Activated naive CD4-positive, alpha-beta T cell treated with Interleukin-2 at 50 U/mL for 16 hours (primary cell): ENCODE measurements around the gene BSX.

ENCODE experiments used
- DNase-seq: peaks from one replicate; pipeline ENCODE4 v3.0.0-alpha.2; 2020

BSX gene

DNA sequence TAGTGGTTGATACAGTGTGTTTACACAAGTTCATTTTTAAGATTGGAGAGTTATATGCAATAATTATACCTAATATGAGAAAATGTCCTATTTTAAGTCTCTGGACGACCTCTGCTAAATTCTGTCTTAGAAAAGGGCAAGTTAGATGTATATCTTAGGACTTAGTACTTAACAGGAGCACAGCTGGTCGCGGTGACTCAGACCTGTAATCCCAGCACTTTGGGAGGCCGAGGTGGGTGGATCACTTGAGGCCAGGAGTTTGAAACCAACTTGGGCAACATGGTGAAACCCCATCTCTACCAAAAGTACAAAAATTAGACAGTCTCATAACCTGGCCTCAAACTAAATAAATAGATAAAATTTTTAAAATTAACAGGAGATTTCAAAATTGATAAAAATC is 27.2 kb downstream of the BSX start:
- DNase-seq, result no peak

DNA sequence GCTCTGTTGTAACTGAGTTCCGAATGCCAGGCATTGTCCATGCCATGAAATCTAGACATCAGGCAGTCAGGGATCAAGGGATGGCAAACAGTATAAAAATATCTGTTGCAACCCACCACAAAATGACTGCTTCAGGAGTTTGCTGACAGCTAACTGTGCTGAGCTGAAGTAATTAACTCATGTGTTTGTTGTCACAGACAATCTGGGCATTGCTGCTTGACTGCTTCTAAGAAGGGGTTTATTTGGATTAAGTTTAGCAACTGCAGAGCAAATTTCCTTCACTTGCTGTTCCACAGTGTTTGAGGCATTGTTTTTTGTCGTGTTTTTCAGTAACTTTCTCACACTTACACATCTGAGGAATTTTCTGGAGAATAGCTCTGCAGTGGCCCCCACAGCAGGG is 30.4 kb downstream of the BSX start:
- no peak for DNase-seq

DNA sequence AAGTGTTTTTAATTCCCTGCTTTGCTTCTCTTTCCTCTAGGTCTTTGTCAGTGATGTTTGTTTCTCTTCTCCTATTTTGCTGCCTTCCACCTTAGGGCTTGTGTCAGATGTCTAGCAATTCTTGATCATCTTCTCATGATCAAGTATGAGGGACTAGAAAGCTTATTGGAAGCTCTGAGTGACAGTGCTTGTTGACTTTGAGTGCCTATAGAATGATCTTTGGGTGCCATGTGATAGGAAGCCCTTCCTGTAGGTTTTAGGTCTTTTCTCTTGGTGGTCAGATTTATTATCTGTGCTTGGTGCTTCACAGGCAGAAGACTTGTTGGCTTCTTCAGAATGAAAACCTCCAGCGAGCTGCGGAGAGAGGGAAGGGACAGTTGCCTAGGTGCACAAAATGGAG is 43.1 kb downstream of the BSX start:
- DNase-seq, result no peak

DNA sequence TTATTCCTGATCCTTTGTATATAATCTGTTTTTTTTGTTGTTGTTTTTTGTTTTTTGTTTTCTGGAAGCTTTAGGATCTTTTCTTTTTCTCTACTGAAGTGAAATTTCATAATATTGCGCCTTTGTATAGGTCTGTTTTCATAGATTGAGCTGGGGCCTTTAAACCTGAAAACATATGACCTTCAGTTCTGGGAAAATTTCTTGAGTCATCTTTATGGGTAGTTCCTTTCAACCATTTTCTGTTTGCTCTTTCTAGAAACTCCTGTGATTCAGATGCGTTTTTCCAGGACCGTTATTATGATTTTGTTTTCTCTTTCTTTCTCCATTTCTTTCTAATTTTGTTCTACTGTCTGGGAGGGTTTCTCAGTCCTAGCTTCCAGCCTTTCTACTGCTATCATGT is 43.7 kb downstream of the BSX start:
- no peak for DNase-seq

DNA sequence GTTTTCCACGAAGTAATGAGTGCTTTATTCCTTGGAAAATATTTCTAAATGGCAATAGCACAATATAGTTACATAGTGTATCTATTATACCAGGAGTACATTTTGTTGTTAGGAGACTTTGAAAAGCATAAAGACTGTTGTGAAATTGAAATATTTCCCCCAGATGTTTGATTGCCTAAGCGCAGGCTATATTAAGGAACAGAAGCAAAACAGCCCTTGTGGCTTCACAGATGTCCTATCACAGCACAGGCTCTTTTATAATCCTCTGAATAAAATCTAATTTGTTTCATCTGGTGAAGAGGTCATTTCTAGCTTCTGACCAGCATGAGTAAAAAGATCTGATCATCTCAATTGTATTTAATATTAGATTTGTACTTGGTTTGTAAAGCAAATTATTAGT is 48.2 kb downstream of the BSX start:
- no peak for DNase-seq

DNA sequence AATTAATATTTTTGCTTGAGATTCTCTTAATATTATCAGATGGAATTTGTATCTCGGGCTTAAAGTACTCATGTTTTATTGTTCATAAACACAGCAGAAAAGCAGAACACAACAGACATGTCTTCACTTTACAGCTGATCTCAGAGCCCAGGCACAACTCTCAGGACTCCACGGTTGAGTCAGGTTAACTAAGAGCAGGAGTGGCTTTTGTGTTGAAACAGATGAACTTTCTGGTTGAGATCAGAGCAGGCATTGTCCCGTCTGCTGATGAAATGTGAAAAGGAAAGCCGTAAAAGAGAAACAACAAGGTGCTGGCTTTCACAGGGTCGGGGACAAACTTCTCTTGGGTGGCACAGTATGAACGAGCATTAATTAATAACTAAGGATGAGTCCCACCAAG is 50.1 kb downstream of the BSX start:
- DNase-seq, result no peak
